Transverse colon (tissue), 3 donors: ENCODE results near the gene RSRC1.

Source experiments
- CTCF ChIP-seq, 5 experiments: fragments of 200-600 bp in 3 of 5; fragments of 450-650 bp in 2 of 5; sonication (generic) in 3 of 5; IDR thresholded peaks; 1 replicate in 2 of 5; 2 replicates in 3 of 5; pipeline ENCODE4 v1.5.1; 2016 to 2017; ENCODE audit warnings: antibody characterized with exemption in 5 of 5, inconsistent platforms in 3 of 5, mild to moderate bottlenecking in 2 of 5, moderate library complexity in 1 of 5
- POLR2A ChIP-seq: fragments of 450-650 bp; IDR thresholded peaks from one replicate; pipeline ENCODE4 v1.6.1; 2016; ENCODE audit warnings: antibody characterized with exemption, mild to moderate bottlenecking, moderate library complexity

DNA sequence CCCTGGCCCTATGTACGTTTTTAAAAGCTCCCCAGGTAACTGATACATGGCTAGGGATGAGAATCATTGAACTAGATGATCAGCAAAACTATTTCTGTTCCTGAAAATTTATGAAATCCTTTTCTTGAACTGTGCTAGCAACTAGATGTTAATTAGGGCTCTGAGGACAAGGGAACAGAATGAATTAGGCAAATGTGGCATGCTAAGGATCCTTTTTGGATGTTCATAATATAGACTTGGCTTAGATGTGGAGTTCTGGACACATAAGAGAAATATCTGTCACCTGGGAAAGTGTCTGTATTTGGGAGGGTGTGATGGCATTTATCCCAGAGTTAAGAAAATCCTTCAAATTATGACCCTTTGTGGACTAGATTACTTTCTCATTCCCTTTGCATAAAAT is 71.2 kb downstream of the RSRC1 start:
- TF ChIP-seq CTCF (IDR thresholded peaks at IDR 0.05) (no peak), POLR2A (no peak)
